ENCODE results near the gene IFNW1.
"Not testable (repeated sequence)": the region's sequence is repeated elsewhere in the genome, so short reads cannot be mapped to it uniquely, and the experiment has no call there.

Gene IFNW1

GRCh38 chr9:21141427-21141882 lies at the start of gene IFNW1:
Gene IFNW1, minus strand, starts transcription at chr9:21141832. Its CDS starts 262 bp downstream, at chr9:21141570.
- no peak for DNase-seq (ENCODE audit: low read depth in 4 of 4, low spot score in 1 of 4)

GRCh38 chr9:21187487-21187886 lies 45.9 kb upstream of the IFNW1 start, which contains the start of gene IFNA4:
Gene IFNA4, minus strand, starts transcription at chr9:21187587. Its CDS starts 56 bp downstream, at chr9:21187531.
- not testable (repeated sequence) for DNase-seq (ENCODE audit: low read depth in 4 of 4, low spot score in 1 of 4)

GRCh38 chr9:21182810-21183736 lies 41.4 kb upstream of the IFNW1 start:
- DNase-seq (ENCODE audit: low read depth in 4 of 4, low spot score in 1 of 4): not testable (repeated sequence)

- DNase-seq (ENCODE audit: low read depth in 4 of 4, low spot score in 1 of 4): no peak
These were observed 33.0 kb upstream of the IFNW1 start for GRCh38 chr9:21174671-21175070.

- no peak for DNase-seq (ENCODE audit: low read depth in 4 of 4, low spot score in 1 of 4)
These were observed 30.5 kb upstream of the IFNW1 start for GRCh38 chr9:21172156-21172555.

GRCh38 chr9:21171351-21171750 lies 29.7 kb upstream of the IFNW1 start:
- DNase-seq (ENCODE audit: low read depth in 4 of 4, low spot score in 1 of 4): no peak

- not testable (repeated sequence) for DNase-seq (ENCODE audit: low read depth in 4 of 4, low spot score in 1 of 4)
These were observed 24.9 kb upstream of the IFNW1 start, which contains the start of gene IFNA21 for GRCh38 chr9:21166560-21166959. Gene IFNA21, minus strand, starts transcription at chr9:21166660. Its CDS starts 48 bp downstream, at chr9:21166612.

- no peak for DNase-seq (ENCODE audit: low read depth in 4 of 4, low spot score in 1 of 4)
These were observed 23.9 kb upstream of the IFNW1 start for GRCh38 chr9:21165516-21165915.

GRCh38 chr9:21160178-21160577 lies 18.5 kb upstream of the IFNW1 start:
- no peak for DNase-seq (ENCODE audit: low read depth in 4 of 4, low spot score in 1 of 4)

GRCh38 chr9:21155501-21155900 lies 13.9 kb upstream of the IFNW1 start:
- no peak for DNase-seq (ENCODE audit: low read depth in 4 of 4, low spot score in 1 of 4)

GRCh38 chr9:21154018-21154608 lies 12.5 kb upstream of the IFNW1 start:
- no peak for DNase-seq (ENCODE audit: low read depth in 4 of 4, low spot score in 1 of 4)

- DNase-seq (ENCODE audit: low read depth in 4 of 4, low spot score in 1 of 4): no peak
These were observed 11.8 kb upstream of the IFNW1 start for GRCh38 chr9:21153336-21154017.

- DNase-seq (ENCODE audit: low read depth in 4 of 4, low spot score in 1 of 4): no peak
These were observed 3.0 kb upstream of the IFNW1 start for GRCh38 chr9:21144603-21145002.

GRCh38 chr9:21137020-21137419 lies 4.6 kb downstream of the IFNW1 start:
- DNase-seq (ENCODE audit: low read depth in 4 of 4, low spot score in 1 of 4): no peak

GRCh38 chr9:21135736-21136135 lies 5.9 kb downstream of the IFNW1 start:
- no peak for DNase-seq (ENCODE audit: low read depth in 4 of 4, low spot score in 1 of 4)

- not testable (repeated sequence) for DNase-seq (ENCODE audit: low read depth in 4 of 4, low spot score in 1 of 4)
These were observed 13.4 kb downstream of the IFNW1 start for GRCh38 chr9:21128186-21128585.

- DNase-seq (ENCODE audit: low read depth in 4 of 4, low spot score in 1 of 4): no peak
These were observed 19.9 kb downstream of the IFNW1 start for GRCh38 chr9:21121595-21122251.

- DNase-seq (ENCODE audit: low read depth in 4 of 4, low spot score in 1 of 4): no peak
These were observed 20.6 kb downstream of the IFNW1 start for GRCh38 chr9:21121079-21121478.

GRCh38 chr9:21119093-21119770 lies 22.4 kb downstream of the IFNW1 start:
- no peak for DNase-seq (ENCODE audit: low read depth in 4 of 4, low spot score in 1 of 4)

- DNase-seq (ENCODE audit: low read depth in 4 of 4, low spot score in 1 of 4): no peak
These were observed 27.3 kb downstream of the IFNW1 start for GRCh38 chr9:21114311-21114710.

Measured in stimulated activated CD4-positive, alpha-beta T cell treated with anti-CD3 and anti-CD28 coated beads, Interleukin-1b, Interleukin-23, amount 100 ng/mL, for 24 hours (primary cell).